Epithelial cell of prostate (primary cell): ENCODE data around the gene DDN.

ENCODE experiments used
- DNase-seq: peaks from one replicate; pipeline ENCODE4 v3.0.0-alpha.2; 2011; ENCODE audit warnings: low read depth, low spot score
- H3K27ac ChIP-seq: fragments of 450-650 bp; 2 replicates; pipeline ENCODE4 v1.5.1; 2017; ENCODE audit warnings: mild to moderate bottlenecking

Gene DDN

DNA sequence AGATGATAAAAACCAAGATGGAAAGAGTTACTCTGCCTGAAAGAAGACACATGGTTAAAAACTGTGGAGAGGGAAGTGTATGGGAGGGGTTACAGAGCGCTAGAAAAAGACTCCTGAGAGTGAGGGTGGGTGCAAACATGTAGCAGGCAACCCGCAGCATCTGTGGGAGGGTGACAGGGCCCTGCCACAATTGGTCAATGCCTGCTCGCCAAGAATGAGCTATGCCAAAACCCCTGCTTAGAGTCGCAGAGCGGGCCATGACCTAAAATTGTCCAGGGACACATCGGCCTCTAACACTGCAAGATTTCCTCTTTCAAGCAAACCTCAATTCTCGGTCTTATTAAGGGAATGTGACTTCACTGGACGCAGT lies 18.7 kb upstream of the DDN start:
- H3K27ac ChIP-seq, result peak overlapping the region; percentile 90
- DNase-seq, result no peak

DNA sequence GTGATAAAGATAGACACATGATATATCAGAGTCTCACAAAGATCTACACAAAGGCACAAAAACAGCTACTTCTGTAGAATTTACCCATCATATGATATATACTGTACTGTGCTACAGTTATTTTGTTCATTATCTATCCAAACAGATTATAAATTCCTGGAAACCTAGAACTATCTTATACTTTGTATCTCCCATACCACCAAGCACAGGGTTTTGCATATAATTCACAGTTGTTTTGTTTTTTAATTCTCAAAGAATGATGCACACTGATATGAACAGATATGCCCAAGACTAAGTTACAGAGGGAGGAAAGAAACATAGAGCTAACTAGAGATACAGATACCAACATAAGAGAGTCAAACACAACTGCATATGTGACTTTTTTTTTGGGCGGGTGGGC lies 16.0 kb upstream of the DDN start:
- no peak overlapping the region for H3K27ac ChIP-seq
- no peak for DNase-seq

DNA sequence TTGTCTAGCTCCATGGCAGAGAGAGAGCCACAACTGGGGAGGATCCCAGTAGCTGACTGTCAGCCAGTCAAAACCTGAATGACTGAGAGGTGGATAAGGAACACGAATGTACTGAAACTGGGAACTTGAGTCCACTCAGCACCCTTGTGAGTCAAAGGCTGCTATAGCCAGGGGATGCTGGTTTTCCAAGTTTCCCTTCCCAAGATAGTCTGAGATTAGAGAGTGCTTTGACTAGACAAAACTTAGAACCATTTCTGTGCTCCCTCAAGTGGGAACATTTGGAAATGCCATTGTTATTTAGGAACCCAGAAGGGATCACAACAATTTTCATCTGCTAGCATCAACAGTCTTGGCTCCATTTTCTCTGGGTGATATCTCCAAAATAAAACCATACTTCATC lies 15.4 kb upstream of the DDN start:
- no peak for DNase-seq
- H3K27ac ChIP-seq, result no peak overlapping the region

DNA sequence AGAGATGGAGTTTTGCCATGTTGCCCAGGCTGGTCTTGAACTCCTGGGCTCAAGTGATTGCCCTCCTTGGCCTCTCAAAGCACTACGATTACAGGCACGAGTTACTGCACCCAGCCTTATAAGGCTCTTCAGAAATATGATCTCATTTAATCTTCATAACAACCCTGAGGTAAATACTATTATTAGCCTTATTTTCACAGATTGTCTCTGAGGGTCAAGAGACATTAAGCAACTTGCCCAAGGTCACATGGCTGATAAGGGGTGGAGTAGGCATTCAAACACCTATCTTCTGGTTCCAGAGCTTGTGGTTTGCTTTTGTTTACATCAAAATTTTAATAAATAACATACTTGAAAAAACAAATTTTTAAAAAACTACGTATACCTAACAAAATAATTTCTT lies 14.3 kb upstream of the DDN start:
- DNase-seq, result no peak
- H3K27ac ChIP-seq, result no peak overlapping the region

DNA sequence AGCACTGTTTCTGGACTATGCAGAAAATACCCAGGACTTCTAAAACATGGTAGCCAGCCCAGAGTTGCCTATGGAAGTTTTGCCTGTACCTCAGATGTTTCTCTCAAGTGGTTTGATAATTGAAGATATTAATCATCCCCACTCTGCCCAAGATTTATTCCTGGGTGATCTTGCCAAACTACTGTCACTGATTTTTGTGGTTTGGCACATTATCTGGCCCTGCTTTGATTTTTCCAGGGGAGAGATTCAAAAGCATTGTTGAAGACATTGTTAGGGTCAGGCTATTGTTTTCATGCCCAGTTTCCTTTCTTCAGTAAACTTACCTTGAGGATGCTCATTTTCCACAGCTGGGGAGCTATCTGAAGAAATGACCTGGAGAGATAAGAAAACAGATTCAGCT lies 13.6 kb upstream of the DDN start:
- no peak for DNase-seq
- no peak overlapping the region for H3K27ac ChIP-seq

DNA sequence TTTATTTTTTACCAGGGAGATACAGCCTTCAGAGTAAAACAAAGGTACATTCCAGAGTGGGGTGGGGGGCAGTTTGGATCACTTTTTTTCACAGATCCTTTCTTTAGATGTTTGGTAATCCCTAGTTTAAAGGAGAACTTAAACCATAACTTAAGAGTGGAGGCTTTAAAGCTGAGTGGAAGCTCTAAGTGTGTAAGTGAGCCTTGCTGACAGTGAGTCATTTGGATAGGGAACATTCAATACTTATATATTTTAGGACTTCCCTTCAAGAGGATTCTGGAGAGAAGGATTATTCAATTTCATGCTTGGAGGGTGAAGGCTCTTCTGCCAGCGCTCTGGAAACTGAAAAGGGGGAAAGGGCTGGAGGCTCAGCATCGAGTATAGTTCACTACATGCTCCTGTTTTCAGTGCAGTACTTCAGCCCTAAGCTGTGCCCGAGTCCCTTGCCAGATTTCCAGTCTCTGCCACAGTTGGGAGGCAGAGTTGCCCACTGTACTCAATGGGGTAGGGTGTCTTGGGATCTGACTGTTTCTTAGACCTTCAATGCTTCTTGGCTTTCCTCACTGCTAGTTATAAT lies 11.0 kb upstream of the DDN start:
- DNase-seq, result no peak
- H3K27ac ChIP-seq, result no peak overlapping the region

DNA sequence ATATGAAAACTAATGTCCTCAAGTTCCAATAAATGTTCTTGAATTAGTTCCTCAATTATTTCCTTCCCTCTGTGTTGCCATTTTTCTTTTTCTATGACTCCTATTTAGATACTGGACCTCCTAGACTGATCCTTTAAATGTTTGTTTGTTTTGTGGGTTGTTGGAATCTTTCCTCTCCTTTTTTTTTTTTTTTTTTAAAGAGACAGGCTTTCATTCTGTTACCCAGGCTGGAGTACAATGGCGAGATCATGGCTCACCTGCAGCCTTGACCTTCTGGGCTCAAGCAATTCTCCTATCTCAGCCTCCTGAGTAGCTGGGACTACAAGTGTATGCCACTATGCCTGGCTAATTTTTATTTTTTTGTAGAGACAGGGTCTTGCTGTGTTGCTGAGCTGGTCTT lies 9.8 kb upstream of the DDN start:
- no peak for DNase-seq
- no peak overlapping the region for H3K27ac ChIP-seq

DNA sequence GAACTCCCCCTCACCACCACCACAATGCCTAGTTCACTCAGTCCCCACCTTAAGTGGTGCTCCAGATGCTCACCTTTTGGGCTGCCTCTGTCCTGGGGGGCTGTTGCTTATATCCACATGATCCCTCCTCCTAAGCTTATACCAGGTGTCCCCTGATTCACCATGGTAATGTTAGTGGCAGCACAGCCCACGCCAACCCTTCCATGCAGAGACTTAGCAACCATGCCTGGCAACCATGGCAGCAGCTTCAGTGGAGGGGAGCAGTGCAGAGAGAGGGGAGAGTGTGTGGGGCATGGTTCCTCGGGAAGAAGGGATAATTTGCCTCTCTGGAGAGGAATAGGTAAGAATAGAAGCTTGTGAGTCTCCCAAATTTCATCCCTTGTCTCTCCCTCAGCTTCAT lies 1.2 kb upstream of the DDN start:
- no peak for DNase-seq
- H3K27ac ChIP-seq, result no peak overlapping the region

DNA sequence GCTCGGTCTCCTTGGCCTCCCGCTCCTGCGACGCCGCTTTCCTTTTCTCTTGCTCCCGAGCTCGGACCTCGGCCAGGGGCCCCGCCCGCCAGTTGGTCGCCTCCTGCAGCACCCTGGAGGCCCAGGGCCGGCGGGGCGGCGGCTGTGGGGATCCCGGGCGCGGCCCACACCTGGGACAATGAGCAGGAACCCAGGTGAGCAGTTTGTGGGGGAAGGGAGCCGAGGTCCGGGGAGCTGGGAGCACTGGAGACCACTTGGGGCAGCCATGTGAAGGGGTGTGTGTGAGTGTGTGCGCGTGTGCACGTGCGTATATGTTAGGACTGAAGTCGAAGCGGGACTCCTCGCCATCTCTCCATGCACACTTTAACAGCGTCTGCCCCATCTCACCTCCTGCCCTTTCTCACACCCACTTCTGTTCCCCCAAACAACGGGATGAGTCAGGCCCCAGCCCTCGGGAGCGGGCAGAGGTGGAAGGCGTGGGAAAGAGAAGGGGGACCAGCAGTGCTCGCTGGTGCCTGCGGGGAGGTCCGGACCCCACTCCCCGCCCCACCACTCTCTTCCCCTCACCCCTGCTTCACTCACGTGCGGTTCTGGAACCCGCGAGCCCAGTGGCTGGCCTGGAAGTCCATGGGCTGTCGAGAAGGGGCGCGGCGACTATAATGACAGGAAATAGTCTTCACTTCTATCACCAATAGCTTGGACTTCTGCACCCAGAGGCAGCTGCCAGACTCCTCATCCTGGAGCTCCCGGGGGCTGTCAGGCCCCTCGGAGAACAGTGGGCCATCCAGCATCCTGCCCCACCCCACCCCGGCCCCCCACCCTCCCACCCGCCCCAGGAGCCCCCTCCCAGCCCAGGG lies 450 bp downstream of the DDN start:
- DNase-seq, result no peak

DNA sequence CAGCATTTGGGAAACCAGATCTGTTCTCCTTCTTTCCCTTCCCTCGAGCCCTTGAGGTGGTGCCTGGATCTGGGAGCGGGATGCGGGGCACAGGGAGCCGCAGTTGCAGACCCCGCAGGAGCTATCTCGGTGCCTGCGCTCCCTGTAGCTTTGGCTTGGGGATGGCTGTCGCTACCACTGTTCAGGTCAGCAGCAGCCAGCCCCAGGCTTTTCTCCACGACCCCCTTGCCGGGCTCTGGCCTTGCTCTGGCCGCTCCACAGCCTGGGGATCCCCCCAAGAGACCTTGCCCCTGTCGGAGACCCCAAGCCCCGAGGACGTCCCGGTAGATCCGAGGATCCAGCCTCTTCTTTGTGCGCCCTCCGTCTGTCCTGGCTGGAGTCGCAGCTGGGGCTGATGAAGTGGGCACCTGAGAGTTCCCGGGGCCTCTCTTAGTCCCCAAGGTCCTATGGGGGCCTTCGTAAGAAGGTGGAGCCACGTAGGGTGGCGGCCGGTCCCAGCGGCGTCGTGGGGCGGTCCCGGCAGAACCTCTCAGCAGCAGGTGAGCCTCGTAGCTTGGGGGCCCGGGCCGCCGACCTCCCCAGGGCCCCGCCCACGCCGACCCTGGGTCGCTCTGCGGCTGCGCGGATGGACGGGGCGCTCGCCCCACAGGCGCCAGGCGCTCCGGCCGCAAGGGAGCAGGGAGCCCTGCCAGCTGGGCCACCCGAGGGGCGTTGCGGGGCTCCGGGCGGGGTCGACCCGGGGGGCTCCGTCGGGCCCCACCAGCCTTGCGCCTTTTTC lies 1.3 kb downstream of the DDN start:
- no peak for DNase-seq

More for the DNA sequence above, 450 bp downstream of the DDN start:
- H3K27ac ChIP-seq, result no peak overlapping the region

DNA sequence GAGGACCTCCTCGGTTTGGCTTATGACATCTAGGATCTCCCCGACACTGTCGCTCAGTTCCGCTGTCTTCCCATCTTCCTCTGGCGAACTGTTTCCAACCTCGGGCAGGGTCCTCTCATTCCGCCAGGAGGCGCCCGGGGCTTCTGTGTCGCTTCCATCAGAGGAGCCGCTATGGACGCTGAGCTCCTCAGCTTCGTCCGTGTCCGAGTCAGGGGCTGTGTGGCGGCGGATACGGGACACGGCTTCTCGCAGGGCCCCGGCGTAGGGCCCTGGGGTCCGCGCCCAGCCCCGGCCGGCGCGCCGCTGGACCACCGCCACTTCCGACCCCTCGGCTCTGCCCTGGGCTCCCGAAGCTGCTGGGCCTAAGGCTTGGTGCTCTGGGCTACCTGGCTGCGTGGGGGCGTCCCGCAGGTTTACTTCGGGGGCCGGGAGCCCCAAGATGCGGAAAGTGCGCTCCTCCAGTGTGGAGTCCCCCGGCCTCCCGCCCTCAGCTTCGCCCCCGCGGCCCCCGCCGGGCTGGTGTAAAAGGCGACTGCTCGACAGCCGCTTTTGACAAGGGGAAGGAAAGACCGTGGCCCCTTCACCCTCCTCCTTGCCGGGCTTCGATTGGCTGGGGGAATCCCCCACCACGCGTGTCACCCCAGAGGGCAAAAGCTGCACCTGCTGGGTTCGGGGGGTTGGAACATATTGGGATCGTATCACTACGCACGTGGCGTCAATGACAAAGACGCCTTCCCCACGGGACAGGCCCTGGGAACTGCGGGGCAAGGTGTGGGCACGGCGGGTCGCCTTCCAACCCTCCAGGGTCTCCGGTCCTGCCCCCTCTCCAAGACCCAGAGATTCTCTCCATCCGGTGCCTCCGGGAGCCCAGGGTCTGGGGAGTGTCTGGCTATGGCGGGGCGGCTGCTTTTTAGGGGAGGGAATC lies 2.1 kb downstream of the DDN start:
- no peak overlapping the region for H3K27ac ChIP-seq
- no peak for DNase-seq

More for the DNA sequence above, 1.3 kb downstream of the DDN start:
- no peak overlapping the region for H3K27ac ChIP-seq

DNA sequence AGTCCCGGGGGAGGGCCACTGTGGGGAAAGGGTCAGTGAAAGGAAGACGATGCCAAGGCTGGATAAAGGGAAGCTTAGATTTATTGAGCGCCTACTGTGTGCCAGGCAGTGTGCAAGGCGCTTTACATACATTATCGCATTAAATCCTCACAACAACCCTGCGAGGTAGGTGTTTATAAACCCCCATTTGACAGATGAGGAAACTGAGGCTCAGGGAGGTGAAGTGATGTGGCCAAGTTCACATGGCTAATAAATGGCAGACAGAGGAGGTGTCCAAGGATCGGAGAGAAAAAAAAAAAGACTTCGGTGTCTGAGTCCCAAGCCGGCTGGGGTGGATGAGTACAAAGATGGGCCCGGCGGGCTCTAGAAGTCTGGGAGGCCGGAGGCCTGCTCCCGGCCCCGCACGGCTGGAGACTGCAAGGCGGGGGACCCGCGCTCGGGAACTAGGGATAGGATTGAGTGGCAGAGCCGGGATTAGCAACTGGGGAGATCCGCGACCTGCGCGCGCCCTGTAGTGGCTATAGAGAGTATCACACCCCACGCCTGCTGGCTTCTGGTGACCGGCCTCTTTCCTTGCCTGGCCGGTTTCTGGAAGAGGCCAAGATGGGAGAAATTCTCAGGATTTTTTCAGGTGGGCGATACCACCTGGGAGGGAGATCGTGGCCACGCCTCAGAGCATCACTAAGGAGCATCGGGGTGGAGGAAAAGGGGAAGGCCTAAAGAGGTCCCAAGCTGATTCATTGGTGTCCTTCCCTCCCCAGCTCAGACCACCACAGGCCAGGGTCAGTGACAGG lies 3.9 kb downstream of the DDN start:
- no peak overlapping the region for H3K27ac ChIP-seq
- no peak for DNase-seq

DNA sequence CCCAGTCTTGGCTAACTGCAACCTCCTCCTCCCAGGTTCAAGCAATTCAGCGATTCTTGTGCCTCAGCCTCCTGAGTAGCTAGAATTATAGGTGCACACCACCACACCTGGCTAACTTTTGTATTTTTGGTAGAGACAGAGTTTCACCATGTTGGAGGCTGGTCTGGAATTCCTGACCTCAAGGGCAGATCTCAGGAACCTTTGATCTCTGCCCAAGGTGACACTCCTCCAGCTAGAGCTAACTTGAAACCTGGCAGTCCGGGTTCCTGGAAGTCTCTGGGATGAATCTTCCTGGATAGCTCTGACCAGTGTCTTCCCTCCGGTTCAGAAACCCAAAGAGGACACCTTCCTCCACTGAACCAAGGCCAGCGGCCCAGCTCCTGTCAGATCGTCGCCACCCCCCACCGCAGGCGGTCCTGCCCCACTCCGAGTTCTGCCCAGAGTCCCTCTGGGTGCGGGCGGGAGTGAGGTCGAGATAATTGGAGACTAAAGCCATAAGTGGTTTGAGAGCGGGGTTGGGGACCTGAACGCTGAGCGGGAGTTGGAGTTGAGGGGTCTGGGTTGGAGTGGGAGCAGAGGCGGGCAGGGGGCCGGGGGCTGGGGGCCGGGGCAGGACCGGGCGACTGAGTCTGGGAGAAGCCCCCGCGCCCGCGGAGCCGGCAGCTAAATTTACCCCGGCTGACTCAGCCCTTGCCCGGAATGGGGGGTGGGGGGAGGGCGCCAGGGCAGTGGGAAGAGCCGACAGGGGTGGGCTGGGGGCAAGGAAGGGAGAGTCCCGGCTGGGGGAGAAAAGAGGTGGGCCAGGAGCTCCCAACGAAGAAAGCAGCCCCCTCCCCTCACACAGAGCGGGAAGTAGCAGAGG lies 4.7 kb downstream of the DDN start:
- no peak for DNase-seq
- no peak overlapping the region for H3K27ac ChIP-seq

DNA sequence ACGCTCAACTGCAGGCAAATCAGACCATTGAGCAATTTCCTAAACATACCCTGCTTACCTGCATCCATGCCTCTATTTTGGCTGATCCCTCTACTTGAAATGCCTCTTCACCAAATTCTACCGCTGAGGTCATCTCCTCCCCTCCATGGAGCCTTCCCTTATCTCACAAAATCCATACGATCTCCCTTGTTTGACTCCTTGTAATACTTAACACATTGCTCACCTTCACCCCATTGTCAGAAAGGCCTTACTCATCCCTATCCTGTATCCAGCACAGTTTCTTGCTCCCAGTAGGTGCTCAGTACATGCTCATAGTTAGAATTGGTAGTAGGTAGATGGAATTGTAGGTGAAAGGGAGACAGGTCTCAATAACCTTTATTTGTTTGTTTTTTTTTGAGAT lies 5.4 kb downstream of the DDN start:
- H3K27ac ChIP-seq, result no peak overlapping the region
- DNase-seq, result no peak

DNA sequence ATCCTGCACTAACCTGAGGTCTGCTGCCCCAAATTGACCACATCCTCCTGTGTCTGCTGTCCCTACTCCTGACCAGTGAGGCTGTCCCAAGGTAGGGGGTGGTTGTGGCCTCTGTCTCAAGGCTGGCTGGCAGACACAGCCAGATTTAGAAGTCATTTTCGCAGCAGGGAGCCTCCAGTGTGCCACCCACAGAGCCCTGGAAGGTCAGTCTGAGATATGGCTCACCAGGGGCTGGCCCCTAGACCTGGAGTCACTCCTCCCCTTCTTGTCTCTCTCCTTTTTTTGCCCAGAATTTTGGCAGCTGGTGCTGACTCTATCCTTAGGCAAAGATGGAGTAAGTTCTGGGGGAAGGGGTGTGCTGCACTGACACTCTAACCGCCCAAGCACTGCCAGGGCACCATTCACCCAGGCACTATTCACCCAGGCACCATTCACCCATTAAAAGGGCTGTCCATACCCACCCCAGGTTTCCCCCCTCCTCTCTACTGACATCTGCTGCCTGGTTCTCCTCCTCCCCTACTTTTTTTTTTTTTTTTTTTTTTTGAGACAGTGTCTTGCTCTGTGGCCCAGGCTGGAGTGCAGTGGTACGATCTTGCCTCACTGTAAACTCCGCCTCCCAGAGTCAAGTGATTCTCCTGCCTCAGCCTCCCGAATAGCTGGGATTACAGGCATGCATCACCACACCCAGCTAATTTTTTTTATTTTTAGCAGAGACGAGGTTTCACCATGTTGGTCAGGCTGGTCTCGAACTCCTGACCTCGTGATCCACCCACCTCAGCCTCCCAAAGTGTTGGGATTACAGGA lies 7.7 kb downstream of the DDN start:
- DNase-seq, result no peak
- H3K27ac ChIP-seq, result no peak overlapping the region

DNA sequence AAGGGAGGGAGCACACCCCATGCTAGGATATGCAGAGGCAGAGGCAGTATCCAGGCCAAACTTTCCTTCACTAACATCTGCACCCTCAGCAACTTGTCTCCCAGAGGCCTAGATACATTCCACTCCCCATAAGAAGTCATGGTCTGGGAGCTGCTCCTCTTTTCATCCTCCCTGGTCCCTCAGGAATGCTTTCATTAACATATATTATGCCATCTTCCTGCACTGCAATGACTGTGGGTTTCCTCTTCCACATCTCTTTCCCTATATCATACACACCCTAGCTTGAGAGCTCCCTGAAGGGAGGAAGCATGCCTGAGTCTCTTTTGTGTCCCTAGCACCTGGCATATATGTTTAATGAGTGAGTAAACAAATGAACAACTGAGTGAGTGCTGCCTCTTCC lies 8.6 kb downstream of the DDN start:
- no peak overlapping the region for H3K27ac ChIP-seq
- DNase-seq, result no peak

DNA sequence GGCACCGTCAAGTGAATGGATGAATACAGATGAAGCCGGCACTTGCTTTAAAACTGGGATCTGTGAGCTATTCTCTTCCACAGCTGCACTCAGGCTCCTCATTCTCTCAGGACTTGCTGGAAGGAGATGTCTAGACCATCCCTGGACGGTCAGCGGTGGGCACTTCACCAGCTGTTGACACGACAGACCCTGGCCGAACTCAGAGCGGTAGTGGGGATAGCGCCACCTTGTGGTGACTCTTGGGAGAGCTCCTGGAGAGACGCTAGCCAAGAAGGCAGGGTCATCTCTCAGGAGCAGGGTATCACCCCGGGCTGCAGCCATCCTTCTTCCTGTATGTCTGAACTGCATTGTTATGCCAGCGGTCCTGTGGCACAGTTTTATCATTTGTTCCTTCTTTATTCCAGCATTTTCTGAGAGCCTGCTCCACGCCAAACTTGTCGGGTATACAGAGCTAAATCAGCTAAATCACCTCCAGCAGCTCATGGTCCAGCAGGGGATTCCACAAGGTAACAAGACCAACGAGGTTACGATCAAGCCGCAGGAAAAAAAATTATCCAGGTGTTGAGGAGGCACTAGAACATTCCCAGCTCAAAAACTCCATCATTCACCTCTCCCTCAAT lies 11.0 kb downstream of the DDN start:
- no peak for DNase-seq
- no peak overlapping the region for H3K27ac ChIP-seq
